ENCODE measurements around the gene FGFR2. TPM values are rescaled to one million over a fixed set of nuclear protein-coding genes. Genes with fewer than 3 reads are reported as not detected.
A peak's percentile ranks its signal among the peaks of the same experiment; 100 is the strongest.

The FGFR2 gene
- total and polyA plus RNA-seq, 4 donors, result 0.67 to 13.1 (median 5.2) TPM

- Histone ChIP-seq H3K27ac (ENCODE audit: low read depth in 1 of 2, low read length in 2 of 2) (no peak overlapping the region), H3K4me1 (ENCODE audit: control insufficient read depth in 1 of 2, insufficient read depth in 2 of 2, low read length in 2 of 2) (no peaks in the 10 kb centered on the region), H3K9me3 (ENCODE audit: control insufficient read depth, low read length) (no peaks in the 10 kb centered on the region), H3K27me3 (ENCODE audit: control insufficient read depth in 1 of 2, insufficient read depth in 2 of 2, low read length in 1 of 2) (no peaks in the 10 kb centered on the region), H3K4me3 (ENCODE audit: low read length in 2 of 2) (no peak overlapping the region), H3K36me3 (ENCODE audit: control insufficient read depth in 1 of 2, insufficient read depth in 2 of 2, low read length in 1 of 2) (peaks cover 0 to 5% of the 10 kb centered on the region in 2 donors)
- 93 to 96% methylated on average over 7 of the region's 7 CpGs for WGBS, 2 donors
- DNase-seq, result no peak
- intact Hi-C loops (cut with DNase I), result no loop called here
- ATAC-seq (ENCODE audit: low FRiP score), result no peak
These were observed 58.5 kb downstream of the FGFR2 start for GRCh38 chr10:121539786-121540185.

- intact Hi-C loops (cut with DNase I), result no loop called here
- DNase-seq (no peak), ATAC-seq (ENCODE audit: low FRiP score) (peak; percentile 64)
- H3K27ac ChIP-seq (ENCODE audit: low read depth in 1 of 2, low read length in 2 of 2), result no peak overlapping the region
- H3K9me3 ChIP-seq (ENCODE audit: control insufficient read depth, low read length), result no peaks in the 10 kb centered on the region
- 45 to 50% methylated on average over 8 of the region's 8 CpGs for WGBS, 2 donors
- H3K4me3 ChIP-seq (ENCODE audit: low read length in 2 of 2), result no peak overlapping the region
- no peaks in the 10 kb centered on the region for H3K4me1 ChIP-seq (ENCODE audit: control insufficient read depth in 1 of 2, insufficient read depth in 2 of 2, low read length in 2 of 2)
- H3K27me3 ChIP-seq (ENCODE audit: control insufficient read depth in 1 of 2, insufficient read depth in 2 of 2, low read length in 1 of 2), result no peaks in the 10 kb centered on the region
- peaks cover 0 to 5% of the 10 kb centered on the region in 2 donors for H3K36me3 ChIP-seq (ENCODE audit: control insufficient read depth in 1 of 2, insufficient read depth in 2 of 2, low read length in 1 of 2)
These were observed 61.8 kb downstream of the FGFR2 start for GRCh38 chr10:121536310-121536913.

GRCh38 chr10:121535381-121535780, 62.9 kb downstream of the FGFR2 start:
- no peaks in the 10 kb centered on the region for H3K9me3 ChIP-seq (ENCODE audit: control insufficient read depth, low read length)
- no peak overlapping the region for H3K27ac ChIP-seq (ENCODE audit: low read depth in 1 of 2, low read length in 2 of 2)
- H3K4me1 ChIP-seq (ENCODE audit: control insufficient read depth in 1 of 2, insufficient read depth in 2 of 2, low read length in 2 of 2), result no peaks in the 10 kb centered on the region
- DNase-seq (no peak), ATAC-seq (ENCODE audit: low FRiP score) (no peak)
- H3K27me3 ChIP-seq (ENCODE audit: control insufficient read depth in 1 of 2, insufficient read depth in 2 of 2, low read length in 1 of 2), result no peaks in the 10 kb centered on the region
- no peak overlapping the region for H3K4me3 ChIP-seq (ENCODE audit: low read length in 2 of 2)
- H3K36me3 ChIP-seq (ENCODE audit: control insufficient read depth in 1 of 2, insufficient read depth in 2 of 2, low read length in 1 of 2), result peaks cover 0 to 5% of the 10 kb centered on the region in 2 donors
- intact Hi-C loops (cut with DNase I), result no loop called here
- 90 to 93% methylated on average over 8 of the region's 8 CpGs for WGBS, 2 donors

GRCh38 chr10:121532292-121532864, 65.9 kb downstream of the FGFR2 start:
- ATAC-seq (ENCODE audit: low FRiP score) (no peak), DNase-seq (no peak)
- Histone ChIP-seq H3K27me3 (ENCODE audit: control insufficient read depth in 1 of 2, insufficient read depth in 2 of 2, low read length in 1 of 2) (no peaks in the 10 kb centered on the region), H3K27ac (ENCODE audit: low read depth in 1 of 2, low read length in 2 of 2) (no peak overlapping the region), H3K4me3 (ENCODE audit: low read length in 2 of 2) (no peak overlapping the region), H3K36me3 (ENCODE audit: control insufficient read depth in 1 of 2, insufficient read depth in 2 of 2, low read length in 1 of 2) (peaks cover 0 to under 1% of the 10 kb centered on the region in 2 donors), H3K9me3 (ENCODE audit: control insufficient read depth, low read length) (no peaks in the 10 kb centered on the region), H3K4me1 (ENCODE audit: control insufficient read depth in 1 of 2, insufficient read depth in 2 of 2, low read length in 2 of 2) (no peaks in the 10 kb centered on the region)
- intact Hi-C loops (cut with DNase I), result no loop called here
- 94 to 95% methylated on average over 13 of the region's 13 CpGs for WGBS, 2 donors

GRCh38 chr10:121531830-121532178, 66.4 kb downstream of the FGFR2 start:
- intact Hi-C loops (cut with DNase I), result no loop called here
- ATAC-seq (ENCODE audit: low FRiP score), result no peak
- WGBS, 2 donors, result 93 to 96% methylated on average over 11 of the region's 11 CpGs
- Histone ChIP-seq H3K27ac (ENCODE audit: low read depth in 1 of 2, low read length in 2 of 2) (no peak overlapping the region), H3K36me3 (ENCODE audit: control insufficient read depth in 1 of 2, insufficient read depth in 2 of 2, low read length in 1 of 2) (no peaks in the 10 kb centered on the region), H3K9me3 (ENCODE audit: control insufficient read depth, low read length) (no peaks in the 10 kb centered on the region), H3K27me3 (ENCODE audit: control insufficient read depth in 1 of 2, insufficient read depth in 2 of 2, low read length in 1 of 2) (no peaks in the 10 kb centered on the region), H3K4me1 (ENCODE audit: control insufficient read depth in 1 of 2, insufficient read depth in 2 of 2, low read length in 2 of 2) (no peaks in the 10 kb centered on the region), H3K4me3 (ENCODE audit: low read length in 2 of 2) (no peak overlapping the region)
- DNase-seq, result no peak

GRCh38 chr10:121531076-121531829, 67.0 kb downstream of the FGFR2 start:
- DNase-seq (no peak), ATAC-seq (ENCODE audit: low FRiP score) (no peak)
- Histone ChIP-seq H3K27me3 (ENCODE audit: control insufficient read depth in 1 of 2, insufficient read depth in 2 of 2, low read length in 1 of 2) (no peaks in the 10 kb centered on the region), H3K36me3 (ENCODE audit: control insufficient read depth in 1 of 2, insufficient read depth in 2 of 2, low read length in 1 of 2) (peaks cover 0 to 4% of the 10 kb centered on the region in 2 donors), H3K27ac (ENCODE audit: low read depth in 1 of 2, low read length in 2 of 2) (no peak overlapping the region), H3K4me1 (ENCODE audit: control insufficient read depth in 1 of 2, insufficient read depth in 2 of 2, low read length in 2 of 2) (no peaks in the 10 kb centered on the region), H3K9me3 (ENCODE audit: control insufficient read depth, low read length) (no peaks in the 10 kb centered on the region), H3K4me3 (ENCODE audit: low read length in 2 of 2) (no peak overlapping the region)
- 92 to 94% methylated on average over 13 of the region's 13 CpGs for WGBS, 2 donors
- intact Hi-C loops (cut with DNase I), result no loop called here

- no peak for ATAC-seq (ENCODE audit: low FRiP score)
- DNase-seq, result no peak
- Histone ChIP-seq H3K4me1 (ENCODE audit: control insufficient read depth in 1 of 2, insufficient read depth in 2 of 2, low read length in 2 of 2) (no peaks in the 10 kb centered on the region), H3K36me3 (ENCODE audit: control insufficient read depth in 1 of 2, insufficient read depth in 2 of 2, low read length in 1 of 2) (peaks cover 0 to 4% of the 10 kb centered on the region in 2 donors), H3K27me3 (ENCODE audit: control insufficient read depth in 1 of 2, insufficient read depth in 2 of 2, low read length in 1 of 2) (no peaks in the 10 kb centered on the region), H3K4me3 (ENCODE audit: low read length in 2 of 2) (no peak overlapping the region), H3K9me3 (ENCODE audit: control insufficient read depth, low read length) (no peaks in the 10 kb centered on the region), H3K27ac (ENCODE audit: low read depth in 1 of 2, low read length in 2 of 2) (no peak overlapping the region)
- WGBS, 2 donors, result 96% methylated on average over 7 of the region's 7 CpGs
- intact Hi-C loops (cut with DNase I), result no loop called here
These were observed 67.7 kb downstream of the FGFR2 start for GRCh38 chr10:121530481-121531075.

- H3K4me3 ChIP-seq (ENCODE audit: low read length in 2 of 2), result no peak overlapping the region
- peaks cover 0 to 3% of the 10 kb centered on the region in 2 donors for H3K4me1 ChIP-seq (ENCODE audit: control insufficient read depth in 1 of 2, insufficient read depth in 2 of 2, low read length in 2 of 2)
- H3K9me3 ChIP-seq (ENCODE audit: control insufficient read depth, low read length), result no peaks in the 10 kb centered on the region
- H3K27me3 ChIP-seq (ENCODE audit: control insufficient read depth in 1 of 2, insufficient read depth in 2 of 2, low read length in 1 of 2), result no peaks in the 10 kb centered on the region
- no peak for DNase-seq
- H3K27ac ChIP-seq (ENCODE audit: low read depth in 1 of 2, low read length in 2 of 2), result no peak overlapping the region
- WGBS, 2 donors, result 60 to 68% methylated on average over 6 of the region's 6 CpGs
- ATAC-seq (ENCODE audit: low FRiP score), result no peak
- peaks cover 0 to 4% of the 10 kb centered on the region in 2 donors for H3K36me3 ChIP-seq (ENCODE audit: control insufficient read depth in 1 of 2, insufficient read depth in 2 of 2, low read length in 1 of 2)
- intact Hi-C loops (cut with DNase I), result no loop called here
These were observed 70.6 kb downstream of the FGFR2 start for GRCh38 chr10:121527690-121528089.
